ENCODE measurements around the gene CYSLTR2. TPM values are rescaled to one million over a fixed set of nuclear protein-coding genes. Genes with fewer than 3 reads are reported as not detected.

Gene CYSLTR2
- total RNA-seq, 1 experiment from 2014 or later, result not detected

GRCh38 chr13:48715977-48716376, 62.2 kb downstream of the CYSLTR2 start:
- Mint-ChIP-seq H3K4me1 (no peaks in the 10 kb centered on the region), H3K27ac (no peak overlapping the region), H3K4me3 (no peak overlapping the region), H3K27me3 (ENCODE audit: low read depth) (peaks cover 7% of the 10 kb centered on the region), H3K36me3 (peaks cover 53% of the 10 kb centered on the region), H3K9me3 (peaks cover 74% of the 10 kb centered on the region)
- no peak for ATAC-seq
- no peak for TF ChIP-seq GABPB1 (CRISPR knock-in tag; IDR thresholded peaks at IDR 0.05)
- no peak for TF ChIP-seq IRF2 (CRISPR knock-in tag; IDR thresholded peaks at IDR 0.05; ENCODE audit: borderline replicate concordance, low read depth)
- TF ChIP-seq ZMAT4 (CRISPR knock-in tag; IDR thresholded peaks at IDR 0.05), result no peak
- TF ChIP-seq SOX15 (CRISPR knock-in tag; IDR thresholded peaks at IDR 0.05), result no peak
- TF ChIP-seq HMGA2 (CRISPR knock-in tag; IDR thresholded peaks at IDR 0.05), result no peak
- TF ChIP-seq E2F5 (CRISPR knock-in tag; IDR thresholded peaks at IDR 0.05), result no peak
- TF ChIP-seq PRDM15 (CRISPR knock-in tag; IDR thresholded peaks at IDR 0.05), result no peak
- no peak for TF ChIP-seq NFATC4 (CRISPR knock-in tag; IDR thresholded peaks at IDR 0.05)
- TF ChIP-seq TP53 (CRISPR knock-in tag; IDR thresholded peaks at IDR 0.05), result no peak
- TF ChIP-seq ATF2 (CRISPR knock-in tag; IDR thresholded peaks at IDR 0.05; ENCODE audit: borderline replicate concordance, low read depth), result no peak
- no peak for TF ChIP-seq FOXK1 (CRISPR knock-in tag; IDR thresholded peaks at IDR 0.05)
- TF ChIP-seq ARID4B (CRISPR knock-in tag; IDR thresholded peaks at IDR 0.05; ENCODE audit: borderline replicate concordance), result no peak
- no peak for TF ChIP-seq ELF4 (CRISPR knock-in tag; IDR thresholded peaks at IDR 0.05; ENCODE audit: low read depth)
- TF ChIP-seq E2F4 (CRISPR knock-in tag; IDR thresholded peaks at IDR 0.05; ENCODE audit: borderline replicate concordance, low read depth), result no peak
- TF ChIP-seq ETV6 (CRISPR knock-in tag; IDR thresholded peaks at IDR 0.05), result no peak
- TF ChIP-seq CTCF (IDR thresholded peaks at IDR 0.05), result no peak
- TF ChIP-seq E2F1 (CRISPR knock-in tag; IDR thresholded peaks at IDR 0.05), result no peak
- TF ChIP-seq ATF1 (CRISPR knock-in tag; IDR thresholded peaks at IDR 0.05), result no peak
- POLR2A ChIA-PET, result no interaction called here
- CTCF ChIA-PET, result no interaction called here
- no peak for DNase-seq (ENCODE audit: low spot score)

All from WTC11 (cell line).